22Rv1 (cell line): ENCODE results near the gene HTR2C.

ENCODE experiments used
- ZFX ChIP-seq: fragments of 450-650 bp; IDR thresholded peaks from 2 replicates; pipeline ENCODE4 v1.6.1; 2017; ENCODE audit warnings: antibody characterized with exemption, borderline replicate concordance
- TF ChIP-seq, protein P1 (sequence below): fragments of 450-650 bp; IDR thresholded peaks from 2 replicates; pipeline ENCODE4 v1.5.1; 2017; ENCODE audit warnings: mild to moderate bottlenecking

DNA sequence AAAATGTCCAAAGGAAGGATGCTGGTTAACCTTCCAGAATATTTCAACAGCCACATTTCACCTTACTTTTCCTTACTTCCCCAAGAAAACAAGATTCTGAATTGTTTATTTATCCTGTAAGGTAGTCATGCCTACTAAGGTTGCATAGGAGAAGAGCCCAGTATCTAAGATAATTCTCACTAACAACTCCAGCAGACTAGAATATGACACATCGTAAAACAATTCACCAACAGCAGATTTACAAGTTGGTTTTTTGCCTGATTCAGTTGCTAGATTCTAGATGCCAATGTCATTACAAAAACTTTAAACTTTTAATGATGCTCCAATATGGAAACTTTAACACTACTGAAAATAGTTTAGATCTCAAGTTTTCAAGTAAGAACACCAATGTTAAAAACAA is 257.2 kb downstream of the HTR2C start:
- TF ChIP-seq, protein P1, sequence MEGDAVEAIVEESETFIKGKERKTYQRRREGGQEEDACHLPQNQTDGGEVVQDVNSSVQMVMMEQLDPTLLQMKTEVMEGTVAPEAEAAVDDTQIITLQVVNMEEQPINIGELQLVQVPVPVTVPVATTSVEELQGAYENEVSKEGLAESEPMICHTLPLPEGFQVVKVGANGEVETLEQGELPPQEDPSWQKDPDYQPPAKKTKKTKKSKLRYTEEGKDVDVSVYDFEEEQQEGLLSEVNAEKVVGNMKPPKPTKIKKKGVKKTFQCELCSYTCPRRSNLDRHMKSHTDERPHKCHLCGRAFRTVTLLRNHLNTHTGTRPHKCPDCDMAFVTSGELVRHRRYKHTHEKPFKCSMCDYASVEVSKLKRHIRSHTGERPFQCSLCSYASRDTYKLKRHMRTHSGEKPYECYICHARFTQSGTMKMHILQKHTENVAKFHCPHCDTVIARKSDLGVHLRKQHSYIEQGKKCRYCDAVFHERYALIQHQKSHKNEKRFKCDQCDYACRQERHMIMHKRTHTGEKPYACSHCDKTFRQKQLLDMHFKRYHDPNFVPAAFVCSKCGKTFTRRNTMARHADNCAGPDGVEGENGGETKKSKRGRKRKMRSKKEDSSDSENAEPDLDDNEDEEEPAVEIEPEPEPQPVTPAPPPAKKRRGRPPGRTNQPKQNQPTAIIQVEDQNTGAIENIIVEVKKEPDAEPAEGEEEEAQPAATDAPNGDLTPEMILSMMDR: no peak
- no peak for TF ChIP-seq ZFX
